Parathyroid adenoma (tissue), 2 donors: ENCODE data around the gene SULT1C4.

Experiments used
- H2AFZ ChIP-seq: fragments of 300-600 bp; sonication (generic); one replicate; pipeline ENCODE4 v1.7.0; 2017; ENCODE audit warnings: antibody characterized with exemption, mild to moderate bottlenecking
- H3K27ac ChIP-seq: fragments of 300-600 bp; sonication (generic); one replicate; pipeline ENCODE4 v1.7.0; 2017
- H3K27me3 ChIP-seq: fragments of 300-600 bp; sonication (generic); one replicate; pipeline ENCODE4 v1.7.0; 2017; ENCODE audit warnings: low read length; ENCODE audit not compliant: control insufficient read depth, insufficient read depth
- H3K36me3 ChIP-seq: fragments of 300-600 bp; sonication (generic); one replicate; pipeline ENCODE4 v1.7.0; 2017; ENCODE audit warnings: low read length; ENCODE audit not compliant: control insufficient read depth, insufficient read depth
- H3K4me1 ChIP-seq: fragments of 300-600 bp; sonication (generic); one replicate; pipeline ENCODE4 v1.7.0; 2017; ENCODE audit warnings: control low read depth
- H3K4me2 ChIP-seq: fragments of 300-600 bp; sonication (generic); one replicate; pipeline ENCODE4 v1.7.0; 2017; ENCODE audit warnings: low read length
- H3K4me3 ChIP-seq: fragments of 300-600 bp; sonication (generic); one replicate; pipeline ENCODE4 v1.7.0; 2017; ENCODE audit warnings: low read depth, low read length
- H3K79me2 ChIP-seq: fragments of 300-600 bp; sonication (generic); one replicate; pipeline ENCODE4 v1.7.0; 2017; ENCODE audit warnings: control low read depth
- H3K9ac ChIP-seq: fragments of 300-600 bp; sonication (generic); one replicate; pipeline ENCODE4 v1.7.0; 2017; ENCODE audit warnings: mild to moderate bottlenecking
- H3K9me3 ChIP-seq: fragments of 300-600 bp; sonication (generic); one replicate; pipeline ENCODE4 v1.7.0; 2017; ENCODE audit warnings: low read length; ENCODE audit not compliant: control insufficient read depth
- CTCF ChIP-seq: fragments of 300-600 bp; sonication (generic); IDR thresholded peaks from one replicate; pipeline ENCODE4 v1.7.0; 2017; ENCODE audit warnings: antibody characterized with exemption, mild to moderate bottlenecking
- donor health status: primary hyperparathyroidism.

Gene SULT1C4

GRCh38 chr2:108390340-108390739 lies 12.6 kb downstream of the SULT1C4 start:
- Histone ChIP-seq H2AFZ (no peak overlapping the region), H3K9ac (no peak overlapping the region), H3K4me2 (no peak overlapping the region), H3K4me1 (no peaks in the 10 kb centered on the region), H3K9me3 (peaks cover 3% of the 10 kb centered on the region), H3K4me3 (no peak overlapping the region), H3K36me3 (no peaks in the 10 kb centered on the region), H3K27ac (no peak overlapping the region), H3K27me3 (no peaks in the 10 kb centered on the region), H3K79me2 (no peaks in the 10 kb centered on the region)
- TF ChIP-seq CTCF: no peak

GRCh38 chr2:108392029-108392428 lies 14.3 kb downstream of the SULT1C4 start:
- H3K36me3 ChIP-seq: no peaks in the 10 kb centered on the region
- H3K79me2 ChIP-seq: no peaks in the 10 kb centered on the region
- no peak for TF ChIP-seq CTCF
- no peaks in the 10 kb centered on the region for H3K27me3 ChIP-seq
- H3K4me1 ChIP-seq: no peaks in the 10 kb centered on the region
- no peak overlapping the region for H3K9ac ChIP-seq
- peaks cover 3% of the 10 kb centered on the region for H3K9me3 ChIP-seq
- no peak overlapping the region for H3K4me3 ChIP-seq
- no peak overlapping the region for H3K27ac ChIP-seq
- H3K4me2 ChIP-seq: no peak overlapping the region
- no peak overlapping the region for H2AFZ ChIP-seq

GRCh38 chr2:108393197-108393596 lies 15.4 kb downstream of the SULT1C4 start:
- Histone ChIP-seq H3K4me1 (no peaks in the 10 kb centered on the region), H2AFZ (no peak overlapping the region), H3K36me3 (no peaks in the 10 kb centered on the region), H3K27me3 (no peaks in the 10 kb centered on the region), H3K27ac (no peak overlapping the region), H3K79me2 (no peaks in the 10 kb centered on the region), H3K9ac (no peak overlapping the region), H3K9me3 (peaks cover 3% of the 10 kb centered on the region), H3K4me3 (no peak overlapping the region), H3K4me2 (no peak overlapping the region)
- no peak for TF ChIP-seq CTCF

GRCh38 chr2:108395155-108395554 lies 17.4 kb downstream of the SULT1C4 start:
- Histone ChIP-seq H3K27ac (no peak overlapping the region), H3K9ac (no peak overlapping the region), H3K9me3 (peaks cover 3% of the 10 kb centered on the region), H3K4me2 (no peak overlapping the region), H3K4me1 (no peaks in the 10 kb centered on the region), H3K36me3 (no peaks in the 10 kb centered on the region), H2AFZ (no peak overlapping the region), H3K27me3 (no peaks in the 10 kb centered on the region), H3K79me2 (no peaks in the 10 kb centered on the region), H3K4me3 (no peak overlapping the region)
- TF ChIP-seq CTCF: no peak

GRCh38 chr2:108396845-108397244 lies 19.1 kb downstream of the SULT1C4 start:
- Histone ChIP-seq H3K36me3 (no peaks in the 10 kb centered on the region), H3K9me3 (peaks cover 3% of the 10 kb centered on the region), H3K27ac (no peak overlapping the region), H3K4me1 (no peaks in the 10 kb centered on the region), H3K27me3 (no peaks in the 10 kb centered on the region), H3K9ac (no peak overlapping the region), H3K4me2 (no peak overlapping the region), H3K79me2 (no peaks in the 10 kb centered on the region), H3K4me3 (no peak overlapping the region), H2AFZ (no peak overlapping the region)
- no peak for TF ChIP-seq CTCF
